ENCODE data around the gene NHEJ1.

NHEJ1 gene

GRCh38 chr2:219177552-219178376 is 17.1 kb upstream of the NHEJ1 start, which contains the start of gene RETREG2:
Gene RETREG2 (plus strand): TSS chr2:219178275. CDS start chr2:219178353, 78 bp downstream.
- H3K36me3 ChIP-seq (ENCODE audit: insufficient read depth, low read length), result peaks cover 34% of the 10 kb centered on the region
- no peaks in the 10 kb centered on the region for H3K9me3 ChIP-seq (ENCODE audit: low read depth, low read length)
- DNase-seq (ENCODE audit: low read depth, low spot score), result no peak
- peak within 1 kb of the TSS; percentile 90 for H3K4me3 ChIP-seq
- H3K9ac ChIP-seq (ENCODE audit: insufficient read length), result peak within 1 kb of the TSS; percentile 84
- TF ChIP-seq EZH2 (IDR thresholded peaks at IDR 0.05), result no peak
- peak; percentile 96 for TF ChIP-seq POLR2AphosphoS5 (IDR thresholded peaks at IDR 0.05; ENCODE audit: borderline replicate concordance, low read depth, low read length)
- TF ChIP-seq FOXP2 (optimal IDR thresholded peaks at IDR 0.05; ENCODE audit: control extremely low read depth, extremely low read length, insufficient read depth), result peak; percentile 72
- H3K27ac ChIP-seq, result peak within 1 kb of the TSS; percentile 88

- Histone ChIP-seq H3K9ac (ENCODE audit: insufficient read length) (peak within 1 kb of the TSS; percentile 84), H3K27ac (peak within 1 kb of the TSS; percentile 88), H3K36me3 (ENCODE audit: insufficient read depth, low read length) (peaks cover 28% of the 10 kb centered on the region), H3K4me3 (peak within 1 kb of the TSS; percentile 90), H3K9me3 (ENCODE audit: low read depth, low read length) (no peaks in the 10 kb centered on the region)
- TF ChIP-seq POLR2AphosphoS5 (IDR thresholded peaks at IDR 0.05; ENCODE audit: borderline replicate concordance, low read depth, low read length) (peak; percentile 85), FOXP2 (optimal IDR thresholded peaks at IDR 0.05; ENCODE audit: control extremely low read depth, extremely low read length, insufficient read depth) (no peak), EZH2 (IDR thresholded peaks at IDR 0.05) (no peak)
- no peak for DNase-seq (ENCODE audit: low read depth, low spot score)
Observed at GRCh38 chr2:219176818-219177551, 16.4 kb upstream of the NHEJ1 start, which contains the start of gene CNPPD1. Gene CNPPD1 (minus strand): TSS chr2:219176925. CDS start chr2:219176828, 97 bp downstream.

GRCh38 chr2:219175928-219176817 is 15.6 kb upstream of the NHEJ1 start:
- Histone ChIP-seq H3K4me3 (peak overlapping the region; percentile 90), H3K9ac (ENCODE audit: insufficient read length) (peak overlapping the region; percentile 84), H3K27ac (no peak overlapping the region), H3K36me3 (ENCODE audit: insufficient read depth, low read length) (peaks cover 20% of the 10 kb centered on the region), H3K9me3 (ENCODE audit: low read depth, low read length) (no peaks in the 10 kb centered on the region)
- TF ChIP-seq EZH2 (IDR thresholded peaks at IDR 0.05) (no peak), POLR2AphosphoS5 (IDR thresholded peaks at IDR 0.05; ENCODE audit: borderline replicate concordance, low read depth, low read length) (no peak), FOXP2 (optimal IDR thresholded peaks at IDR 0.05; ENCODE audit: control extremely low read depth, extremely low read length, insufficient read depth) (no peak)
- DNase-seq (ENCODE audit: low read depth, low spot score), result no peak

GRCh38 chr2:219175486-219175885 is 14.9 kb upstream of the NHEJ1 start:
- Histone ChIP-seq H3K9me3 (ENCODE audit: low read depth, low read length) (no peaks in the 10 kb centered on the region), H3K4me3 (peak overlapping the region; percentile 90), H3K36me3 (ENCODE audit: insufficient read depth, low read length) (peaks cover 14% of the 10 kb centered on the region), H3K27ac (no peak overlapping the region), H3K9ac (ENCODE audit: insufficient read length) (peak overlapping the region; percentile 84)
- TF ChIP-seq EZH2 (IDR thresholded peaks at IDR 0.05), result no peak
- no peak for TF ChIP-seq POLR2AphosphoS5 (IDR thresholded peaks at IDR 0.05; ENCODE audit: borderline replicate concordance, low read depth, low read length)
- TF ChIP-seq FOXP2 (optimal IDR thresholded peaks at IDR 0.05; ENCODE audit: control extremely low read depth, extremely low read length, insufficient read depth), result no peak
- no peak for DNase-seq (ENCODE audit: low read depth, low spot score)

- no peak for TF ChIP-seq EZH2 (IDR thresholded peaks at IDR 0.05)
- no peak for TF ChIP-seq FOXP2 (optimal IDR thresholded peaks at IDR 0.05; ENCODE audit: control extremely low read depth, extremely low read length, insufficient read depth)
- TF ChIP-seq POLR2AphosphoS5 (IDR thresholded peaks at IDR 0.05; ENCODE audit: borderline replicate concordance, low read depth, low read length), result no peak
- H3K27ac ChIP-seq, result no peak overlapping the region
- H3K9ac ChIP-seq (ENCODE audit: insufficient read length), result no peak overlapping the region
- no peaks in the 10 kb centered on the region for H3K9me3 ChIP-seq (ENCODE audit: low read depth, low read length)
- no peak overlapping the region for H3K4me3 ChIP-seq
- peaks cover 7% of the 10 kb centered on the region; the same call in 1 of the 2 replicates for H3K36me3 ChIP-seq (ENCODE audit: insufficient read depth, low read length)
- DNase-seq (ENCODE audit: low read depth, low spot score), result no peak
Observed at GRCh38 chr2:219174801-219175200, 14.2 kb upstream of the NHEJ1 start.

- Histone ChIP-seq H3K9ac (ENCODE audit: insufficient read length) (no peak overlapping the region), H3K9me3 (ENCODE audit: low read depth, low read length) (no peaks in the 10 kb centered on the region), H3K27ac (no peak overlapping the region), H3K36me3 (ENCODE audit: insufficient read depth, low read length) (peaks cover 4% of the 10 kb centered on the region; the same call in 1 of the 2 replicates), H3K4me3 (no peak overlapping the region)
- no peak for DNase-seq (ENCODE audit: low read depth, low spot score)
- no peak for TF ChIP-seq EZH2 (IDR thresholded peaks at IDR 0.05)
- TF ChIP-seq POLR2AphosphoS5 (IDR thresholded peaks at IDR 0.05; ENCODE audit: borderline replicate concordance, low read depth, low read length), result no peak
- TF ChIP-seq FOXP2 (optimal IDR thresholded peaks at IDR 0.05; ENCODE audit: control extremely low read depth, extremely low read length, insufficient read depth), result no peak
Observed at GRCh38 chr2:219174146-219174545, 13.5 kb upstream of the NHEJ1 start.

GRCh38 chr2:219173176-219173575 is 12.6 kb upstream of the NHEJ1 start:
- Histone ChIP-seq H3K27ac (no peak overlapping the region), H3K9ac (ENCODE audit: insufficient read length) (no peak overlapping the region), H3K36me3 (ENCODE audit: insufficient read depth, low read length) (peaks cover 4% of the 10 kb centered on the region; the same call in 1 of the 2 replicates), H3K4me3 (no peak overlapping the region), H3K9me3 (ENCODE audit: low read depth, low read length) (no peaks in the 10 kb centered on the region)
- no peak for TF ChIP-seq POLR2AphosphoS5 (IDR thresholded peaks at IDR 0.05; ENCODE audit: borderline replicate concordance, low read depth, low read length)
- TF ChIP-seq EZH2 (IDR thresholded peaks at IDR 0.05), result no peak
- no peak for TF ChIP-seq FOXP2 (optimal IDR thresholded peaks at IDR 0.05; ENCODE audit: control extremely low read depth, extremely low read length, insufficient read depth)
- DNase-seq (ENCODE audit: low read depth, low spot score), result no peak

All from SK-N-MC (cell line).